GM23338 (cell line): ENCODE results near the gene IQGAP2.

Experiments used
- CREB1 ChIP-seq: fragments of 250-450 bp; sonication (Bioruptor Pico); IDR thresholded peaks from 2 replicates; pipeline ENCODE4 v1.5.0; 2020; ENCODE audit warnings: low read depth, mild to moderate bottlenecking, moderate library complexity
- CTCF ChIP-seq, 2 experiments: fragments of 200-600 bp in 1 of 2; sonication (generic) in 1 of 2; conservative IDR thresholded peaks; 2 replicates each; pipeline versions ENCODE4 v1.5.1 to v1.6.1; 2016 to 2017; ENCODE audit warnings: antibody characterized with exemption in 2 of 2, low read depth in 2 of 2, mild to moderate bottlenecking in 2 of 2, moderate library complexity in 1 of 2
- EZH2 ChIP-seq: fragments of 200-600 bp; sonication (generic); IDR thresholded peaks from one replicate; pipeline ENCODE4 v1.8.0; 2017; ENCODE audit warnings: antibody characterized with exemption, mild to moderate bottlenecking, low read depth; ENCODE audit not compliant: unreplicated experiment
- EZH2phosphoT487 ChIP-seq: fragments of 200-600 bp; sonication (generic); IDR thresholded peaks from one replicate; pipeline ENCODE4 v1.8.1; 2018; ENCODE audit warnings: antibody characterized with exemption; ENCODE audit not compliant: unreplicated experiment
- NANOG ChIP-seq: IDR thresholded peaks from 2 replicates; pipeline ENCODE4 v1.6.1; 2016; ENCODE audit warnings: antibody characterized with exemption, borderline replicate concordance
- POLR2AphosphoS5 ChIP-seq: IDR thresholded peaks from 2 replicates; pipeline ENCODE4 v1.6.1; 2016; ENCODE audit warnings: antibody characterized with exemption, low read depth
- REST ChIP-seq: IDR thresholded peaks from one replicate; pipeline ENCODE4 v1.6.1; 2018; ENCODE audit warnings: antibody characterized with exemption; ENCODE audit not compliant: unreplicated experiment
- STAT1 ChIP-seq: IDR thresholded peaks from one replicate; pipeline ENCODE4 v1.6.1; 2016; ENCODE audit warnings: antibody characterized with exemption; ENCODE audit not compliant: unreplicated experiment
- ZNF114 ChIP-seq: fragments of 250-450 bp; sonication (Bioruptor Pico); IDR thresholded peaks from 2 replicates; pipeline ENCODE4 v1.5.0; 2020; ENCODE audit warnings: mild to moderate bottlenecking, moderate library complexity
- ZNF331 ChIP-seq: fragments of 250-450 bp; sonication (Bioruptor Pico); IDR thresholded peaks from 2 replicates; pipeline ENCODE4 v1.5.0; 2020; ENCODE audit warnings: low read depth, mild to moderate bottlenecking, moderate library complexity

- no peak for TF ChIP-seq REST
- TF ChIP-seq EZH2: no peak
- no peak for TF ChIP-seq CTCF (conservative IDR thresholded peaks at IDR 0.05; ENCODE audit: low read depth in 2 of 2)
- no peak for TF ChIP-seq ZNF114 (CRISPR knock-in tag)
- TF ChIP-seq EZH2phosphoT487: no peak
- TF ChIP-seq POLR2AphosphoS5: no peak
- no peak for TF ChIP-seq NANOG
- TF ChIP-seq STAT1: no peak
- no peak for TF ChIP-seq ZNF331
- TF ChIP-seq CREB1 (CRISPR knock-in tag): no peak
Observed at GRCh38 chr5:76521240-76521758, 118.2 kb downstream of the IQGAP2 start.
